Activated gamma-delta T cell treated with Interleukin-2 at 50 U/mL for 16 hours (primary cell): Measurements from ENCODE around the gene ZNF205.

Experiments used
- DNase-seq: peaks from one replicate; pipeline ENCODE4 v3.0.0-alpha.2; 2020

ZNF205 gene

DNA sequence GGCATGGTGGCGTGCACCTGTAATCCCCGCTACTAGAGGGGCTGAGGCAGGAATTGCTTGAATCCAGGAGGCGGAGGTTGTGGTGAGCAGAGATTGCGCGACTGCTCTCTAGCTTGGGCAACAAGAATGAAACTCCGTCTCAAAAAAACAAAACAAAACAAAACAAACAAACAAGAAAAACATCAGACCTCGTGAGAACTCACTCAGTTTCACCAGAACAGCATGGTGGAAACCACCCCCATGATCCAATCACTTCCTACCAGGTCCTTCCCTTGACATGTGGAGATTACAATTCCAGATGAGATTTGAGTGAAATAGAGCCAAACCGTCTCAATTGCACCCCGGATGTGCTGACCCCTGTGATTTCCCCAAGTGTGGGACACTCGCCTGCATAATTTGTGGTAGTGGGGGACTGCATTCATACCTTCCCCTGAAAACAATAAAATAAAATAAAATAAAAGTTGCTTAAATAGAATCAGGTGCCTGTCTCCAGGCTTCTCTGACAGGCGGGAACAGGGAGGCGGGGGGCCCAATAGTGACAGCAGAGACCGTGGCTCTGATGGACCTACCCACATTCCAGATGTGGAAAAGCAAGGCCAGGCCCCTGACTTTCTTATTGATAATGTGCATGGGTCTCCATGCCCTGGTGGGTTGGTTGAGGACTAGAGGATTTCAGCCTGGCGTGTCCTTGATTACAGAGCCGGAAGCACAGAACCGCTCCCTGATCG lies 26.4 kb upstream of the ZNF205 start:
- no peak for DNase-seq

DNA sequence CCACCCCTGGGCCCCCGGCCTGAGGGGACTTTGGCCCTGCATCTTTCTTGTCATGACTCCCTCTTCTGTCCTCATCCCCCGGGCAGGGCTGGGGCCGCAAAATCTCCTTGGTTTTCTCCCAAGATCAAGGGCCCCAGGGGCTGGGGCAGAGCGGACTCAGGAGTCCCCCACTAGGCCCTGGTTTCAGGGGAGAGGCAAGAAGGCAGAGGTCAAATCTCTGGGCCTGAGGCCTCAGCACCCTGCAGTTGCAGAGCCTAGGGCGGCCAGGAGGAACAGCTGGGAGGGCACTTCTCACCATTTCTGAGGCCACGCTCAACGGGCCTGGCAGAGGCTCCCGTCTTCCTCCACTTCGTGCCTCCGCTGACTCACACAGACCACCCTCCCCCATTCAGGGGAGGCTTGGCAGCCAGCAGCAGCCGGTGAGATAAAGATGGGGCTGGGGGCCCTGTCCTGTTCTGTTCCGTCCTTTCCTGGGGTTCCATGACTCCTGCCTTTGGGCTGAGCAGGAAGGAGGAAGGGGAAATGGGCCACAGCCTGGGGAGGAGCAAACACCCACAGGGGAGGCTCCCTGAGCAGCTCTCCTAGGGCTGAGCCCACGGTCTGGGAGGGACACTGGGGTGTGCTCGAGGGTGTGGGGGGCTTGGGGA lies 25.7 kb upstream of the ZNF205 start:
- DNase-seq = no peak

DNA sequence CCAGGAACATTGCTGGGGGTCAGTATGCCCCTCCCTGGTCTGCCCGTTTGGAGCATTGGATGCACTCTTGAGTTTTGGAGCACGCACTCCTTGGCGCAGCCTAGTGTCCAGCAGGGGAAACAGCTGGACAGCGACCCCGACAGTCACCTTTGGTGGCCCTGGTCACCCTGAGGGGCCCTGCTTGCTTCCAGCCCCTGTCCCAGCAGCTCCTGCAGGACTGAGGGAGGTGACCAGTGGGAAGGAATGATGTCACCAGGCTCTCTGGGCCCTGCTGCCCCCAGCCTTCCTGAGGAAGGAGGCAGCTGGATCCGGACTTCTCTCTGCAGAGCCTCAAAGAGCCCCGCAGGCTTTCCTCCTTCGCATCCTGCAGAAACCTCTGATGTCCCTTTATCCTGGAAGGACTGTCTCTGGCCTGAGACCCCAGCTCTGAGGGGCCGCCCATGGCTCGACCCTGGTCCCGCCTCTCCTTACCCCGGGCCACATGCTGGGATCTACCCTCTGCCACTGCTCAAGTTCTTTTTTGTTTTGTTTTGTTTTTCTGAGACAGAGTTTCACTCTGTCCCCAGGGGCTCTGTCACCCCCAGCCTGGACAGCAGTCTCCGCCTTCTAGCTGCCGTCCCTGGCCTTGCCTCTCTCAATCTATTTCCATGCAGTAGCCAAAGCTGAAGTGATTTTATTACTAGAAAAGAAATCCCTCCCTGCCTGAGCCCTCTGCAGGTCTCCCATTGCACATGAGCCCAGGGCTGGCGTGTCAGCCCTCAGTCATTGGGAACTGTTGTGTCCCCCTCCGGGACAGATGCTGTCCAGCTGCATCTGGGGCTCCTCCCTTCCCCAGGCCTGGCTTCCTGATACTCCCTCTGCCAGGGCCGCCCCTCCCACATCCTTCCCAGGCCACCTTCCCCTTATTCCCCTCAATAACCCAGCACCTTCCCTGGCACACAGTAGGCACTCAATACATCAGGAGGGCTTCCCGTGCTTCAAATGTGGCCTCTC lies 24.8 kb upstream of the ZNF205 start:
- no peak for DNase-seq

DNA sequence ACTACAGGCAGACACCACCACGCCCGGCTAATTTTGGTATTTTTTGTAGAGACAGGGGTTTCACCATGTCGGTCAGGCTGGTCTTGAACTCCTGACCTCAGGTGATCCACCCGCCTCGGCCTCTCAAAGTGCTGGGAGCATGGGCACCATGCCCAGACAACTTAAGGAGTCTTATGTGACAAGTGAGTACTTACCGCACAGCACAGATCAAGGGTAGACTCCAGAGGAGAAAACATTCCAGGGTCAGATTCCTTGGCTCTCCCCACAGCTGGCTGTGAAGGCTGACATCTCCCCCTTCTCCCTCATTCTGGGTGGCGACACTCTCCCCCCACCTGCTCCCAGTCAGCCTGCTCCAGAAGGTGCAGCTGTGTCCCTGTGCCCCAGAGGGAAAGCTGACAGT lies 23.9 kb upstream of the ZNF205 start:
- no peak for DNase-seq

DNA sequence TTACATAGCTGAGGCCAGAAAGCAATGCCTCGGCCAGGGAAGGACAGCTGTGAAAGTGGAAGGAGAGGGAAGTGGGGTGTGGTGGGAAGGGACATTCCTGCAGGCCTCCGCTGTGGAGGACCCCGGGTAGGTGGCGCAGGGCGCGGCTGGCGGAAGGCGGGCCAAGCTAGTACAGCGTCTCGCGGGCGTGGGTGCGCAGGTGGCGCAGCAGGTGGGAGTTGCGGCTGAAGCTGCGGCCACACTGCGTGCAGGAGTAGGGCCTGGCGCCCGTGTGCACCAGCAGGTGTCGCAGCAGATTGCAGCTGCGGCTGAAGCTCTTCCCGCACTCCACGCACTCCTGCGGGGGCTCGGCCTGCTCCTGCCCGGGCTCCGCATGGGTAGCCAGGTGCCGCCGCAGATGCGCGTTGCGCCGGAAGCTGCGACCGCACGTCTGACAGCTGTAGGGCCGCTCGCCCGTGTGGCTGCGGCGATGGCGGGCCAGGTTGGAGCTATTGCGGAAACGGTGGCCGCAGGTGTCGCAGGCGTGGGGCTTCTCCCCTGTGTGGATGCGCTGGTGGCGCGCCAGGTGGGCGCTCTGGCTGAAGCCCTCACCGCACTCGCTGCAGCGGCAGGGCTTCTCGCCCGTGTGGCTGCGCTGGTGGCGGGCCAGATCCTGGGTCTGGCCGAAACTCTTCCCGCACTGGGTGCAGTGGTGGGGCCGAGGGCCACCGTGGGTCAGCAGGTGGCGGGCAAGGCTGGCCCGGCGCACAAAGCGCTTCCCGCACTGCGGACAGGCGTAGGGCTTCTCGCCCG lies 23.3 kb upstream of the ZNF205 start:
- no peak for DNase-seq

DNA sequence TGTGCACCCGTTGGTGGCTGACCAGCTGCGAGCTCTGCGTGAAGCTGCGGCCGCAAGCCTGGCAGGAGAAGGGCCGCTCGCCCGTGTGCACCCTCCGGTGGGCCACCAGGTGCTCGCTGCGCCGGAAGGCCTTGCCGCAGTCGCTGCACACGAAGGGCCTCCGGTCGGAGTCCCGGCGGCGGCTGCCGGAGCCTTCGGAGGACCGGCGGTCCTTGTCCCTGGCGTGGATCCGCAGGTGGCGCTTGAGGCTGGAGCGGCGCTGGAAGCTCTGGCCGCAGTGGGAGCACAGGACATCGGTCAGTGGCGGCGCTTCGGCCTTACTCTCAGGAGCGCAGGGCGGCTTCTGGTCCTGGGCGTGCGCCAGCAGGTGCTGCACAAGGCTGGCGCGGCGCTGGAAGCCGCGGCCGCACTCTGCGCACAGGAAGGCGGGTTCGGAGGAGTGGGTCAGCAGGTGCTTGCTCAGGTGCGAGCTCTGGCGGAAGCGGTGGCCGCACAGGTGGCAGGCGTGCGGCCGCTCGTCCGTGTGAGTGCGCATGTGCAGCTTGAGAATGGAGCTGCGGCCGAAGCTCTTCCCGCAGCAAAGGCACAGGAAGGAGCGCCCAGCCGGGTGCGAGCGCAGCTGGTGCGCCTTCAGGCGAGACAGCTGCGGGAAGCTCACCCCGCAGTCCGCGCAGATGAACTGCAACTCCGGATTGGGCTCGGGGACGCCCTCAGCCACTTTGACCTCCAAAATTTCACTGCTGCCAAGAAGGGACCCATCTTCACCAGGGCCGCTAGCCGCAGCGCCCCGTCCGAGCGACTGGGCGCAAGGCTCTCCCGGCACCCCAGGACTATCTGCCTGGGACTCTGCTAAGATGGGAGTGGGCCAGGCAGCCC lies 22.4 kb upstream of the ZNF205 start:
- DNase-seq = no peak

DNA sequence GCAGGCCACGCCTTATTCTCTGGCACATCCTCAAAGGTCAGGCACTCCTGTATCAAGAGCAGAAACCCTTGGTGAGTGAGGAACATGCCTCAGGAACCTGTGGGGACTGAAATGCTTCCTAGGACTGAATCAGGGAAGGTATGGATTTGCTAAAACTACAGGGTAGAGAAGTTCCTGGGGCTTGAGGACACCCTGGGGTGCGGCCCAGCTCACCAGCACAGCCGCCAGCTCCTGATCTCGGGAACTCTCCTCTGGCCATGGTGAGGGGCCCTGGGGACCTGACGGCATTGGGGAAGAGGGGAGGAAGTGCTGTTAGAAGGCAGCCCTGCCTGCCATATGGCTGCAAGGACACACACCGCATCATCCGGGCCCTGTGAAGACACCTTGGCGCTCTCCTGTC lies 20.8 kb upstream of the ZNF205 start:
- no peak for DNase-seq

DNA sequence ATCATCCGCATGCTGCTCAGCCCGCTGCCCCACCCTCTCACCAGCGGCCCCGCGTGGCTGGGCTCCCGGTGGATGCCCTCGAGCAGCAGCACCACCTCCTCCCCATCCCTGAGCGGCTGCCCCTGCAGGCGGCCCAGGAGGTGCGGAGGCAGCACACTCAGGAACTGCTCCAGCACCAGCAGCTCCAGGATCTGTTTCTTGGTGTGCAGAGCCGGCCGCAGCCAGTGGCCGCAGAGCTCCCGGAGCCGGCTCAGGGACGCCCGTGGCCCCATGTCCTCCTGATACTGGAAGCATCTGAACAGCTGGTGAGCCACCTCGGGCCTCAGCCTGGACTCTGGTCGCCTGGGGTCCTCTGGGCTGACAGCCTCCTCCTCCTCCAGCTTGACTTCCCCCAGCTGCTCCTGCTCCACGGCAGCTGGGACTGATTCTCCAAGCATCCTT lies 19.9 kb upstream of the ZNF205 start:
- no peak for DNase-seq

DNA sequence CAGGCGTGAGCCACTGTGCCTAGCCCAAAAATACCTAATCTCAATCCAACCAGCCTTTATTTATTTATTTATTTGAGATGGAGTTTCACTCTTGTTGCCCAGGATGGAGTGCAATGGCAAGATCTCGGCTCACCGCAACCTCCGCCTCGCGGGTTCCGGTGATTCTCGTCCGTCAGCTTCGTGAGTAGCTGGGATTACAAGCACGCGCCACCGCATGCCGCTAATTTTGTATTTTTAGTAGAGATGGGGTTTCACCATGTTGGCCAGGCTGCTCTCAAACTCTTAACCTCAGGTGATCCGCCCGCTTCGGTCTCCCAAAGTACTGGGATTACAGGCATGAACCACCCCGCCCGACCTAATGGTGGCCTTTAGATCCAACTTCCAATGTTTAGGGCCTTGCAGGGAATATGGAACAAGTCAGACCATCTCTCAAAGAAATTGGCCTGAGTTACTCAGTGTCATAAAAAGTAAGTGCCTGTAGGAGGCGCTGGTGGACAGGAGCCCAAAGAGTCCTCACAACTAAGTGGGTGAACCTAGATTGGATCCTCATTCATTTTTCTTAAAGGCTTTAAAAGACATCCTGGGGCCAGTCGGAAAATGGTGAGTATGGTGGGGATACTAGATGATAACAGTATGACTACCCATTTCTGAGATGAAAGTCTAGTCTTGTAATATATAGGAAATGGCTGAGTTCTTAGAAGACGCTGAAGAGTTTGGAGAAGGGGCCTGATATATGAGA lies 17.9 kb upstream of the ZNF205 start:
- peak; percentile 48 for DNase-seq

DNA sequence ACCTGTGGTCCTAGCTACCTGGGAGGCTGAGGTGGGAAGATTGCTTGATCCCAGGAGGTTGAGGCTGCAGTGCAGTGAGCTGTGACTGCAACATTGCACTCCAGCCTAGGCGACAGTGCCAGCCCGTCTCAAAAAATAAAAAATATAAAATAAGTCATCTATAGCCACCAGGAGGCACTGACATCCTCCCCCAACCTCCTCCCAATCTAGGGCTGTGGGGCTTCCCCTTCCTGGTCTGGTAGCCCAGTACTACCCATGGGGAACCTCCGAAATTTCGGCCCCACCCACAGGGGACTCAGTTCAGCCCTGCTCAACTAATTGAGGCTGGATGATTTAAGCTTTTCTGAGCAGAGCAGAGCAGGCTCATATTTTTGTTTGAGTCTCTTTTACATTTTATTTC lies 16.5 kb upstream of the ZNF205 start:
- DNase-seq = peak; percentile 55

DNA sequence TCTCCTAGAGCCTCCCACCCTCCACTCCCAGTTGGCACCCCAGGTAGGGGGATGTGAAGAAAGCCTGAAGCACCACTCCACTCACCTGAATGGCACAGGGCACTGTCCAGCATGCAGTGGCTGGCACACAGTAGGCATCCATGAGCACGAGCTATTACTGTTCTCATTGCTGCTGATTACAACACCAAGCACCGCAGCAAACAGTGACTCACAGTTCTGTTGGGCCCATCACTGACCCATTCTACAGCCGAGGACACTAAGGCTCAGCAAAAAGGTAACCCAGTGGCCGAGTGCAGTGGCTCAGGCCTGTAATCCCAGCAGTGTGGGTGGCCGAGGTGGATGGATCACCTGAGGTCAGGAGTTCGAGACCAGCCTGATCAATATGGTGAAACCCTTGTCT lies 16.0 kb upstream of the ZNF205 start:
- DNase-seq = no peak

DNA sequence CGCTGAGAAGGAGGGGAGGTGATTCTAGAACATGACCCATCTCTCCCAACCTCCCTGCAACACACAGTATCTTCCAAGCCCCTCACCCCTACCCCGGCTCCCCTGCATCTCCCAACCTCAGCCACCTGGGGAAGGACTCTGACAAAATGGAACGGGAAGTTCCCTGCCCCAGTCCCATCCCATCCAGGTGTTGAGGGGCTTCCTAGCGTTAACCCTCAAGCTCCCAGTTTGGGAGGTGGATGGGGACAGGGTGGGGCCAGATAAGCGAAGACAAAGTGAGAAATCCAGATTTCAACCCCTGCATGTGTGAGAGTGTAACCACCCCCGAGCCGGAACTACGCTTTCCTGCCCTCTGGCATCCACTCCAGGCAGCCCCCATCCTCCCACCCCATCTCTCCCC lies 15.1 kb upstream of the ZNF205 start:
- no peak for DNase-seq

DNA sequence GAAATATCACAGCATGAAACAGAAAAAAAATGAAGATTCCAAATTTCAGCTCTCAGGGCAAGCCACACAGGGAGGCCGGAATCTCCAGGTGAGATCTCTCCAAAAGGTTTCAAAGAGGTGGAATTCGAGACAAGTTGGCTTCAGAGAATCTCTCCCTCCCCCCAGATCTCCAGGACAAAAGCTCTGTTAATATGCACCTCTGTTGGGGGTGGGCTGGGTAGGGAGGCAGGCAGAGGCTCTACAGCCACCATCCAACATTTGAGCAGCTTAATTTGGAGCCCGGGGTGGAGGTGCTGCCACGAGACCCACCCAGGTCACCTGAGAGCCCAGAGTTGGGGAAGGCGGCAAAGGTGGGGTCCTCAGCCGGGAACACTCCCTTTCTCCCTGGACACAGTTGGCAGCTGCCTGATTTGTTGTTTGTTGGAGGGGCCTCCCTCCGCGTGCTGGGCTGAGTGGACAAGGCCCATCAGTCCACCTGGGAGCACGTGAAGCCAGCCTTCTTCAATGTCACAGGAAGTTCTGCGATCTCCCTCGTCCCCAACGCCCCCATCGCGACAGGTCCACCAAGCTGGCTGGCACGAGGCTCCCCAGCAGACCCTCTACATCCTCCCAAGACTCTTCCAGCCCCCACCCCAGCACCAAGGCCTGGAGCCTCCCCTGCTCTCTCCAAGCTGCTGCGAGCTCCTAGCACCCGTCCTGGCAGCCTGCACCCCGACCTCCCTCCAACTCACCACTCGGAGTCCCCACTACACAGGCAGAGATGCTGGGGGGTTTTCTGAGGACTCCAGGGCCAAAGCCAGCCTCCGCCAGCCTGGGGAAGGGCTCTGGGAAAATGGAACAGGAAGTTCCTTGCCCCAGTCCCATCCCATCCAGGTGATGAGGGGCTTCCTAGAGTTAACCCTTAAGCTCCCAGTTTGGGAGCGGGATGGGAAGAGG lies 13.7 kb upstream of the ZNF205 start, which contains the start of gene ZSCAN10:
Gene ZSCAN10 (minus strand): TSS at position 836 of the 936 bp plus-strand sequence. CDS start 6,357 bp downstream, outside the sequence.
- no peak for DNase-seq

DNA sequence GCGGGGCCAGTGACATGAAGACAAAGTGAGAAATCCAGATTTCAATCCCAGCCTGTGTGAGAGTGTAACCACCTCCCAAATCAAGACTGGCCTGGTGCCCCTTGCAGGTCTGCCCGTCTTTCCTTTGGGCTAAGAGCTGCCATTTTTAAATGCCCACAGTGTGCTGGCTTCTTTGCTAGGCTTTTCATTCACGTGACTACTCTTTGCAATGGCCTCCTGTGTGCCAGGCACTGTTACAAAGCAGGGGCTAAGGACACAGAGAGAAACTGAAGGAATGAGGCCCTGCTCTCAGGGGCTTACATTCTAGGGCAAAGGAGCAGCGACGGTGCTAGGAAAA lies 13.0 kb upstream of the ZNF205 start:
- no peak for DNase-seq

DNA sequence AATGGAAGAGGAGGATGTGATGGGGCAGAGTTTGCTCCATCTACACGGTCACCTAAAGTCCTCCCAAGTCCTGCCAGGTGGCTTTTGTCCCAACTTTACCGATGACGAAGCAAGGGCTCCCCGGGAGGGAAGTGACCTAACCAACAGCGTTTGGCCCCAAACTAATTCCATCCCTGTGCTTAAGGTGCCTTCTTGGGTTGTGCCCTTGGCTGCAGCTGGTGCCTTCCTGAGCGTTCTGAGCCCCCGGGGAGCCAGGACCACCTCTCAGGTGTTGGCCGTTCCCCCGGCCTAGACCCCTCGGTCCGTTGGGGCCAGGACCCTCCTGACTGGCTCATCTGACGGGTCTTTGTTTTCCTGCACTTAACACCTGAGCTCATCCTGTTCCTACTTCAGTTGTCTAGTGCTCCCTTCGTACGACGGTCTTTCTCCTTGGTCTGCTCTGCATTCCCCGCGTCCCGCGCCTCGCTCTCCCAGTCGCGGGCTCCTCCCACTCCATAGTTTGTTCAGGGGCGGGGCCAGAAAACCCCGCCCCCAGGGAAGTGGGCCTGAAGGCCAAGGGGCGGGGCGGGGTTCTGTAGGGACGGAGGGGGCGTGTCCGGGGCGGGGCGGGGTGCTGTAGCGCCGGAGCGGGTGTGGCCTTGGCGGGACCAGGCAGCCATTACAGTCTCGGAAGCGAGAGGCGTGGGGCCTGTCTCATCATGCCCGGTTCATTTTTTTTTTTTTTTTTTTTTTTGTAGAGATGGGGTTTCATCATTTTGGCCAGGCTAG lies 12.5 kb upstream of the ZNF205 start:
- peak; percentile 87 for DNase-seq

DNA sequence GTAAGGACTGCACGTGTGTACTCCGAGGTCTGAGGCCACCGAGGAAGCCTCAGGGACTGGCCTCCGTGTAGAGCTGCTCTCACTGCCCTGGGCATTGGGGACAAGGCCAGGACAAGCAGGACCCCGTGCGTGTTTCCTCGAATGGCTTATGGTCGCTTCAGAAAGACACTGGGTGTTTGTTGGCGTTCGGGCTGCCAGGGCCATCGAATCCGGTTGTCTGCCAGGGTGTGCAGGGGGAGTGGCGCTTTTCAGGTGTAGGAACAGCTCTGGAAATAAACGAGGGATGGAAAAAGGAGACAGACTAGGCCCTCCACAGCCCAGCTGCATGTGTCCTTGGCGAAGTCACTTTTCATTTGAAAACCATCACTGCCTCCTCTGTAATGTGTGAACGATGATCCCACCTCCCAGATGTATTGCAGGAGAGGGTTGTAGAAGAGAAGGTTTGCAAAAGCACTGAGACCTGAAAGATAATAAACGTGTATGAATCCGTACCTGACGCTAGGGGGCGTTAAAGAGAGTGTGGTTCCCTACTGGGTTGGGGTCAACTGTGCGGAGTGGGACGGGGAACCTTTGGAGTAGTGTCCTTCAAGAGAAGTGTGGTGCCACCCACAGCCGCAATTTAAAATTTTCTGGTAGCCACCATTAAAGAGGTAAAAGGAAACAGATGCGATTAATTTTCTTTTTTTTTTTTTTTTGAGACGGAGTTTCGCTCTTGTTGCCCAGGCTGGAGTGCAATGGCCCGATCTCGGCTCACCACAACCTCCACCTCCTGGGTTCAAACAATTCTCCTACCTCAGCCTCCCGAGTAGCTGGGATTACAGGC lies 11.2 kb upstream of the ZNF205 start:
- DNase-seq = peak; percentile 30

DNA sequence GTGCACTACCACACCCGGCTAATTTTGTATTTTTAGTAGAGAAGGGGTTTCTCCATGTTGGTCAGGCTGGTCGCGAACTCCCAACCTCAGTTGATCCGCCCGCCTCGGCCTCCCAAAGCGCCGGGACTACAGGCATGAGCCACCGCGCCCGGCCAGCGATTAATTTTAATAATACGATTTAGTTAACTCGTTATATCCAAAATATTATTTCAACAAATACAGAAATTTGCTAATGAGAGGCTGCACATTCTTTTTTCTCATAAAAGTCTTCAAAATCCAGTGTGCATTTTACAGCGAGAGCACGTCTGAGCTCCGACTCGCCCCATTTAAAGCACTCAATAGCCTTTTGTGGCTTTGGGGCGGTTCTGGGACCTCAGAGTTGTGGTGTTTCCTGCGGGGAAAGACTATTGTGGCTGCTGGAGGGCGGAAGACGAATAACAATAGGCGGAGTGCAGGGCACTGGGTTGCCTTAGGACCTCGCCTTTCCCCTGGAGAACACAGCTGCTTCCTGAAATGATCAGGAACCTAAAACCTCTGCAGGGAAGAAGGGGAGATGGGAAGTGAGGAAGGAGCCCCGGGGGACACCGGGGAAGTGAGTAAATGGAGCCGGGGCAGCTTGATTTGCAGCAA lies 10.4 kb upstream of the ZNF205 start:
- DNase-seq = no peak
